Measurements from ENCODE around the gene GAL3ST3.

Gene GAL3ST3

GRCh38 chr11:66071381-66071801 lies 22.4 kb upstream of the GAL3ST3 start:
- in situ Hi-C loops (cut with HindIII; ENCODE audit: low pct_ligation_motif_present, low pct_unique_long_range_greater_than_20kb, low sequenced_read_pairs) = no loop called here
- DNase-seq = no peak

- in situ Hi-C loops (cut with HindIII; ENCODE audit: low pct_ligation_motif_present, low pct_unique_long_range_greater_than_20kb, low sequenced_read_pairs) = no loop called here
- peak; percentile 26 for DNase-seq
Observed at GRCh38 chr11:66070604-66071380, 21.8 kb upstream of the GAL3ST3 start.

- in situ Hi-C loops (cut with HindIII; ENCODE audit: low pct_ligation_motif_present, low pct_unique_long_range_greater_than_20kb, low sequenced_read_pairs) = no loop called here
- DNase-seq = peak; percentile 71
Observed at GRCh38 chr11:66069715-66070603, 21.0 kb upstream of the GAL3ST3 start, which contains the start of gene PACS1. PACS1 (plus strand) TSS chr11:66070272; CDS start chr11:66070487, 215 bp downstream.

GRCh38 chr11:66068923-66069714 lies 20.2 kb upstream of the GAL3ST3 start:
- in situ Hi-C loops (cut with HindIII; ENCODE audit: low pct_ligation_motif_present, low pct_unique_long_range_greater_than_20kb, low sequenced_read_pairs) = no loop called here
- peak; percentile 73 for DNase-seq

DNA sequence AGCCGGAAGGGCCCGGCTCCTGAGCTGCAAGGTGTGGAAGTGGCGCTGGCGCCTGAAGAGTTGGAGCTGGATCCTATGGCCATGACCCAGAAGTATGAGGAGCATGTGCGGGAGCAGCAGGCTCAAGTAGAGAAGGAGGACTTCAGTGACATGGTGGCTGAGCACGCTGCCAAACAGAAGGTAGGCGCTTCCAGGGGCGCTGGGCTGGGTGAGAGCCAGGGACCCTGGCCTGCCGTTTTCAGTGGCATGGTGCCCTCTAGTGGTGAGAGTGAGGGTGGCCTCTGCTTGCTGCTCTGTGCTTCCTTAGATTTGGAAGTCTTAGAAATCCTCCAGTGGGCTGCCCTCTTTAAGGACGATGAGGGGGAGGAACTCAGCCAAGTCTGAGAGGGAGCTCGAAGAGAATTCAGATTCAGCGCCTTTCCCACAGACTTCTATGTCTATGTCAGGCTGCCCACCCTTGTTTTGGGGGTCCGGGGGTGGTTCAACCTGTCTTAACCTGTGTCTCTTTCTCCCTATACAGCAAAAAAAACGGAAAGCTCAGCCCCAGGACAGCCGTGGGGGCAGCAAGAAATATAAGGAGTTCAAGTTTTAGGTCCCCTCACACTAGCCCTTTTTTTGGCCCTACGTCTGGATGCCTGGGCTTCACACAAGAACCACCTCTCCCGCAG lies 19.3 kb upstream of the GAL3ST3 start:
- in situ Hi-C loops (cut with HindIII; ENCODE audit: low pct_ligation_motif_present, low pct_unique_long_range_greater_than_20kb, low sequenced_read_pairs) = no loop called here
- DNase-seq = peak; percentile 69

DNA sequence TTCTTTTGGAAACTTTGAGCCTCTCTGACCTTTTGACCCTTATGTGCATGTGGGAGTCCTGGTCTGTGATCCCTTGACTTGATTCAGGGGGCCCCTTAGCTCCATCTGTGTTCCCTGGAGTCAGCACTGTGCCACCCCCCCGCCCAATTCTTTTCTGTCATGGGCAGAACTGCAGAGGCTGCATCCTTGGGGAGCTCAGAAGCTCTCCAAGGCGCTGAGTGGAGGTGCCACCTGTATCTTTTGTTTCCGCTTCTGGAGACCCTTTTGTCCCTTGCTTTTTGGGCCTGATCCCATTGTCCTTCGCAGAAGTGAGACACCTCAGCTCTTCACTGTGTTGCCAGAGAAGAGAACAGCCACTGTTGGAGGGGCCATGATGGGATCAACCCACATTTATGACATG lies 18.7 kb upstream of the GAL3ST3 start:
- no peak for DNase-seq
- in situ Hi-C loops (cut with HindIII; ENCODE audit: low pct_ligation_motif_present, low pct_unique_long_range_greater_than_20kb, low sequenced_read_pairs) = no loop called here

- no peak for DNase-seq
- in situ Hi-C loops (cut with HindIII; ENCODE audit: low pct_ligation_motif_present, low pct_unique_long_range_greater_than_20kb, low sequenced_read_pairs) = no loop called here
Observed at GRCh38 chr11:66066751-66067150, 17.8 kb upstream of the GAL3ST3 start.

DNA sequence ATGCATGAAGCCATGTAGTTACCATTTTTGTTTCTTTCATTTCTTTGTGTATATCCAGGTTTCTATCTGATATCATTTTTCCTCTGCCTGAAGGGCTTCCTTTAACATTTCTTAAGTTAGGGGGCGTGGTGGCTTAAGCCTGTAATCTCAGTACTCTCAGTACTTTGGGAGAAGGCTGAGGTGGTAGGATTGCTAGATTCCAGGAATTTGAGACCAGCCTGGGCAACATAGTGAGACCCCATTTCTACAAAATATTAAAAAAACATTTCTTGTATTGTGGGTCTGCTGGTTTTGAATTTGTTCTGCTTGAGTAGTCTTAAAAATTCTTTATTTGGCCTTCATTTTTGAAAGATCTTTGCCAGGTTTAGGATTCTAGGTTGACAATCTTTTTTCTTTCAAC lies 15.6 kb upstream of the GAL3ST3 start:
- DNase-seq = no peak
- in situ Hi-C loops (cut with HindIII; ENCODE audit: low pct_ligation_motif_present, low pct_unique_long_range_greater_than_20kb, low sequenced_read_pairs) = no loop called here

- DNase-seq = no peak
- in situ Hi-C loops (cut with HindIII; ENCODE audit: low pct_ligation_motif_present, low pct_unique_long_range_greater_than_20kb, low sequenced_read_pairs) = no loop called here
Observed at GRCh38 chr11:66063900-66064299, 14.9 kb upstream of the GAL3ST3 start.

- in situ Hi-C loops (cut with HindIII; ENCODE audit: low pct_ligation_motif_present, low pct_unique_long_range_greater_than_20kb, low sequenced_read_pairs) = no loop called here
- DNase-seq = no peak
Observed at GRCh38 chr11:66062408-66062807, 13.4 kb upstream of the GAL3ST3 start.

- in situ Hi-C loops (cut with HindIII; ENCODE audit: low pct_ligation_motif_present, low pct_unique_long_range_greater_than_20kb, low sequenced_read_pairs) = no loop called here
Observed at GRCh38 chr11:66061268-66061667, 12.3 kb upstream of the GAL3ST3 start.

GRCh38 chr11:66059966-66060680 lies 11.2 kb upstream of the GAL3ST3 start:
- in situ Hi-C loops (cut with HindIII; ENCODE audit: low pct_ligation_motif_present, low pct_unique_long_range_greater_than_20kb, low sequenced_read_pairs) = no loop called here
- no peak for DNase-seq

More at GRCh38 chr11:66061268-66061667, 12.3 kb upstream of the GAL3ST3 start:
- no peak for DNase-seq

- no peak for DNase-seq
- in situ Hi-C loops (cut with HindIII; ENCODE audit: low pct_ligation_motif_present, low pct_unique_long_range_greater_than_20kb, low sequenced_read_pairs) = no loop called here
Observed at GRCh38 chr11:66056501-66056900, 7.5 kb upstream of the GAL3ST3 start.

DNA sequence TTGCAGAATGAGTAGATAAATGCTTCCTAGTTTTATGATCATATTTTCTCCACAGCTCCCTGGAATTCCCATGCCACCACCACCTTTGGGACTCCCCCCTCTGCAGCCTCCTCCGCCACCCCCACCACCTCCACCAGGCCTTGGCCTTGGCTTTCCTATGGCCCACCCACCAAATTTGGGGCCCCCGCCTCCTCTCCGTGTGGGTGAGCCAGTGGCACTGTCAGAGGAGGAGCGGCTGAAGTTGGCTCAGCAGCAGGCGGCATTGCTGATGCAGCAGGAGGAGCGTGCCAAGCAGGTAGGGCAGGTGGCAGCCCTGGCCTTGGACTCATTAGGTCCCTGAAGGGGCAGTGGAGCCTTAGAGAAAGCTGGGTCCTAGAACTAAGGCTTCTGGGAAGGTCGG lies 6.1 kb upstream of the GAL3ST3 start:
- no peak for DNase-seq
- in situ Hi-C loops (cut with HindIII; ENCODE audit: low pct_ligation_motif_present, low pct_unique_long_range_greater_than_20kb, low sequenced_read_pairs) = no loop called here

DNA sequence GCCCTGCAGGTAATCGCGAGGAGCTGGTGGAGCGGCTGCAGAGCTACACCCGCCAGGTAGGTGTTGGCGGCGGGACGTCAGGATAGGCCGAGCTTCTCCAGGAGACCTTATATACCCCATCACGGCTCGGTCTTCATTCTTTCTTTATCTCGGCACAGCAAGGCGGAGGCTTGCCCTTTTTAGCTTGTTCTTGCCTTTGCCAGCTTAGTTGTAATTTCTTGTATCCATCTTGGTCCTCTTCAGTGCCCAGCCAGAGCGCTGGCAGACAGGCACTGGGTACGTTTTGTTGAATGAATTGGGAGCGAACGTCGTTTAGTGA lies 3.7 kb upstream of the GAL3ST3 start:
- in situ Hi-C loops (cut with HindIII; ENCODE audit: low pct_ligation_motif_present, low pct_unique_long_range_greater_than_20kb, low sequenced_read_pairs) = no loop called here
- DNase-seq = no peak

DNA sequence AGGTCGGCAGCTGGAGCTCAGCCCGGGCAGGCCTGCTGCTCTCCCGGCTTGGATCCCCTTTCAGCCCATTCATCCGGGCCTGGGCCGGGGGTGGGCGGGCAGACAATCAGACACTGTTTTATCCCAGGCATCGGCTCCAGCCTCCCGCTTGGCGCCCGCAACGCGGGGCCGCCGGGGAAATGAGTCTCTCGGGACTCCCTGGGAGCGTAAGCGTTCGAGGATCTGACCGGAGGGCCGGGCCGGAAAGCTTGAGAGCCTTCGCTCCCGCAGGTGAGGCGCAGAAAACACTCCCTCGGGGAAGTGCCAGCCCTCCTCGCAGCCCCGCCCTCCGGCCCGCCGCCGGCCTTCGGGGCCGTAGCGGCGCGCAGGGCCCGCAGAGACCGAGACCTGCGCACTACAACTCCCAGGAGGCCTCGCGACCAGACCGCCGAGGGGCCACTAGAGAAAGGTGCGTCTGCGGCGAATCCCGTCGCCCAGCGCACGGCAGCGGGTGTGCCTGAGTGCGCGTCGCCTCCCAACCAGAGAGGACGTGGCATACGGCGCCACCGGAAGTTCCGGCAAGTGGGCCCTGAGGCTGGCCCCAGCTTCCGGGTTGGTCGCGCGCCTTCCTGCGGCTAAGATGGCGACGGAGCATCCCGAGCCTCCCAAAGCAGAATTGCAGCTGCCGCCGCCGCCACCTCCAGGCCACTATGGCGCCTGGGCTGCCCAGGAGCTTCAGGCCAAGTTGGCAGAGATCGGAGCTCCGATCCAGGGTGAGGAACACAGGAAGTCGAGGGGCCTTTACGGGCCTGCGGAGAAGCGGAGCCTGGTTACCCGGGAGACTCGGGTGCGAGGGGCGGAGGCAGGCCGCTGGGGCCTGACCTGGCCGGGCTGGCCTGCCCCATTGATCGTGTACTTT lies 3.1 kb upstream of the GAL3ST3 start, which contains the start of gene SF3B2:
Gene SF3B2, plus strand, starts transcription at position 599 of the 898 bp plus-strand sequence. Its CDS starts 21 bp downstream, at position 620.
- in situ Hi-C loops (cut with HindIII; ENCODE audit: low pct_ligation_motif_present, low pct_unique_long_range_greater_than_20kb, low sequenced_read_pairs) = no loop called here
- peak; percentile 95 for DNase-seq

DNA sequence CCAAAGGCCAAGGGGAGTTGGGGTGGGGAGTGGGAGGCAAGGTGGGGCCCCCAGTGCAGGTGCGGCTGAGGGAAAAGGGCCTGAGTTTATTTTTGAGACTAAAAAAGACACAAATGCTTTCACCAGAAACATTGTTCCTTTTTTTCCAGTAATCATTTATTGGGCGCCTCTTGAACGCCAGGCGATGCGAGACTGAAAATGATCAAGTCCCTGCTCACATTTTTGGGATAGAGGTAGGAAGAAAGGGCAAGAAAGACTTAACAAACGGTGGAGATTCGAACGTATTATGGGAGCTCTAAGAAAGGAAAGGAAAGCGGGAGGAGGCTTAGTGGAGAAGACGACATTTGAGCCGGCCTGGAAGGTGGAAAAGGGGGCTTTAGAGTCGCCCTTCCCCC lies 2.4 kb upstream of the GAL3ST3 start:
- in situ Hi-C loops (cut with HindIII; ENCODE audit: low pct_ligation_motif_present, low pct_unique_long_range_greater_than_20kb, low sequenced_read_pairs) = no loop called here
- DNase-seq = peak; percentile 35
